HUDEP-2 (cell line): ENCODE results near the gene GALNT15.
A peak's percentile ranks its signal among the peaks of the same experiment; 100 is the strongest.

Experiments used
- DNase-seq, 76 experiments: peaks; one replicate each; lab custom pipeline; 2025; ENCODE audit not compliant: unreplicated experiment in 76 of 76; lab: John Stamatoyannopoulos, UW

The GALNT15 gene

GRCh38 chr3:16249886-16250285 lies 75.4 kb downstream of the GALNT15 start:
- DNase-seq = no peak

- DNase-seq = no peak
These were observed 77.0 kb downstream of the GALNT15 start for GRCh38 chr3:16251316-16252085.

- no peak for DNase-seq
These were observed 77.9 kb downstream of the GALNT15 start for GRCh38 chr3:16252243-16252978.

DNA sequence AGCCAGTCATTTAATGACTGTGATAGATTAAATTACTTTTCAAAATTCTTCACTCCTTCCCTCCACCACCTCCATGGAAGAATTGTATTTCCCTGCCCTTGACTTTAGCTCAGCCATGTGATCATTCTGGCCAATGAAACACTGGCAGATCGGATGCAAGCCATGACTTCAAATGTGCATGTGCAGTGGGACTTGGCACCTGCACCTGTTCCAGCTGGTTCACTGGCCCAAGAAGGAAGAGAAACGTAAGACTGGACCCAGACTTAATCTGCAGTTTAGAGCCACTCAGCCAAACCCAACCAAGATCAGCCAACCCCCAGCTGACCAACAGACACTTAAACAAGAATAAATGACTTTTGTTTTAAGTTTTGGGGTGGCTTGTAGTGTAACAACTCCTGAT lies 78.5 kb downstream of the GALNT15 start:
- no peak for DNase-seq

DNA sequence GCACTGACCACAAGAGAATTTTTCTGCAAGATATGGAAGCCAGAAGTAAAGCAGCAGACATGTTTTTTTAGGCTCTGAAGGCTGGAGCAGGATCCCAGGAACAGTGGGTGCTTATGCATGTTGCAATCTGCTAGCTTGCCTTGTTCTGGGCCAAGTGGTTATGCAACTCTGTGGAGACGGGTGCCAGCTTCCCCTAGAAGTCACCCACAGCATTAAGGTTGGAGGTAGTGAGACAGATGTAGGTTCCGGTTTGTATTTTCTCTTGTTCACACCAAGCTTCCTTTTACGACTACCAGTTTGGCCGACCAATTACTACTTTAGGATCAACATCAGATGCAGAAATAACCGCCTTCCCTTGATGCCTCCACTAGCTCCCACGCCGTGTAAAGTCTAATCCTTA lies 79.1 kb downstream of the GALNT15 start:
- DNase-seq = no peak

- no peak for DNase-seq
These were observed 80.4 kb downstream of the GALNT15 start for GRCh38 chr3:16254916-16255315.

DNA sequence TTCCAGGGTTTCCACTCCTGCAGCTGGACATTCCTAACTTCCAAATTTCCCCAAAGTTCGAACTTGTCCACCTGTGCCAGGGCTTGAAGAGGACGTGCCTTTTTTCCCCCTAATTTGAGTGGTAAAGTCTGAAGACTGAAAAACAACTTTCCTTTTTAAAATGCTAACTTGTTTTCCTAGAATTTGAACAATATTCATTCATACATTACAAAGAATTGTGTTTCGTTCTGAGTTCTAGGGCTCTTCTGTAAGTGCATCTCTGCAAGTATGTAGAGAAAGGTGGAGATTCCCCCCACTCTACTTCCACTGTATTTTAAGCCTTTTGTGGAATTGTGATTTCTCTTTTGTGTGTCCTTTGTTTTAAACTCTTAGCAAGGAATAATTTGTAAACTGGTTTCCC lies 80.8 kb downstream of the GALNT15 start:
- DNase-seq = no peak

- DNase-seq = no peak
These were observed 81.2 kb downstream of the GALNT15 start for GRCh38 chr3:16255726-16256125.

- DNase-seq = no peak
These were observed 82.8 kb downstream of the GALNT15 start for GRCh38 chr3:16257309-16257708.

DNA sequence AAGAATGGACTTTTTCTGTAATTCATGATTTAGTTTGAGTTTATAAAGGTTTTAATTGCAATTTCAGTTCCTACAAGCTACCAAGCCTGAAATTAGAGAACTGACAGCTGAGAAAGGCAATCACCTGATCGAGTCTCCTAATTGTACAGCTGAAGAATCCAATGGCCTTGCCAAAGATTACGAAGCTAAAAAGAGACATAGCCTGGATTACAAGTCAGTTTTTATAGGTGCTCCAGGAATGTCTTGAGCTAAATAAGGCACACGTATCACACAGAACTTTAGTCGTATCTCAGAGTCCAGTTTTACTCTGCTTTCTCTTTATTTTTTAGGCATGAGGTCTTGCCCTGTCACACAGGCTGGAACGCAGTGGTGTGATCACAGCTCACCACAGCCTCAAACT lies 83.7 kb downstream of the GALNT15 start:
- DNase-seq = no peak

GRCh38 chr3:16258866-16259265 lies 84.4 kb downstream of the GALNT15 start:
- no peak for DNase-seq

- no peak for DNase-seq
These were observed 85.6 kb downstream of the GALNT15 start for GRCh38 chr3:16260046-16260445.

DNA sequence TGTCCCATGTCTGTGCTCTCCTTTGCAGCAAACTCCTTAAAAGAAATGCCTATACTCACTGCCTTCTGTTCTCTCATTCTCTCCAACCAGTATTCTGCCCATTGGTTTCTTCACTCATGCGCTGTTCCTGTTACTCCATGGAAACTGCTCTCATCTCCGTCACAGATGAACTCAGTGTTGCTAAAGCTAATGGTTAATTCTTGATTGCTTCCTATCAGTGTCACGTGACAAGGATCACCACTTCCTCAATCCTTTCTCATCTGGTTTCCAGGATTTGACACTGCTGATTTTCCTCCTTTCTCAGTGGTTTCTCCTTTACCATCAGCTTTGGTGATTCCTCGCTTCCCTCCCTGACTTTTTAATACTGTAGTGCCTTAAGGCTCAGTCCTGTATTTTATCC lies 87.7 kb downstream of the GALNT15 start:
- no peak for DNase-seq

- no peak for DNase-seq
These were observed 89.8 kb downstream of the GALNT15 start for GRCh38 chr3:16264174-16264707.

GRCh38 chr3:16264708-16265454 lies 90.4 kb downstream of the GALNT15 start, which contains the start of the genes DPH3 and OXNAD1:
TSS of gene DPH3 (minus strand) at chr3:16264943. CDS start at chr3:16264876, 67 bp downstream.
TSS of gene OXNAD1 (plus strand) at chr3:16265212. CDS start at chr3:16270953, 5,741 bp downstream.
- peak; percentile 73 to 99 (median 98) for DNase-seq

DNA sequence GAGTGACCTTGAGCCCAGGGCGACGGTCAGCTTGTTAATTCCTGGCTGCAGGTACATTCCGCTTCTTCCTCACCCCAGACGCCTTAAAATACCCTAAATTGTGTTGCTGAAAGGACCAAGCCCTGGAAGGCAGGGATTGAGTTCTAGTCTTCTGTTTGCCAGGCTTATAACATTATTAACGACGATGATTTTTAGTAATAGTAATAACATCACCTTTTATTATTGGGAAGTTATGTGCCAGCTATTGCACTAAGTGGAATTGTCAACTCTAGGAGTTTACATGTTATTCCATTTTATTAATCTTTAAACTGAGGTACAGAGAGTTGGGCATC lies 90.9 kb downstream of the GALNT15 start:
- no peak for DNase-seq

GRCh38 chr3:16266714-16267113 lies 92.2 kb downstream of the GALNT15 start:
- no peak for DNase-seq

GRCh38 chr3:16270855-16271254 lies 96.4 kb downstream of the GALNT15 start:
- no peak for DNase-seq

DNA sequence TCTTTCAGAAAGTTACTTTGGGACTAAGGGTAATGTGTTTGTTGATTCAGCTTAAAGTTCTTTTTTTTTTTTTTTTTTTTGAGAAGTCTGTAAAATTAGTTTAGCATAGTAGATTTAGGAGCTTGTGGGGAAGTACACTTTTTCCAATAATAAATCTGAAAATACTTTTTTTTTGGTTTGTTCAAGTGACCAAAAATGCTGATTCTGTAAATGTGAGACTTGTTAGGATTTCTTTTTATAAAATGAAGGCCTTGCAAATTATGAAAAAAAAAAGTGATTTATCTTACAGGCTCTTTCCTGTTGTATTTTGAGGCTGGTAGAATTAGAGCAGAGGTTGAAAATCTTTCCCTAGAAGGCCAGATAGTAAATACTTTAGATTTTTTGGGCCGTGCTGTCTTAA lies 98.1 kb downstream of the GALNT15 start:
- DNase-seq = no peak

GRCh38 chr3:16273867-16274266 lies 99.4 kb downstream of the GALNT15 start:
- DNase-seq = no peak

DNA sequence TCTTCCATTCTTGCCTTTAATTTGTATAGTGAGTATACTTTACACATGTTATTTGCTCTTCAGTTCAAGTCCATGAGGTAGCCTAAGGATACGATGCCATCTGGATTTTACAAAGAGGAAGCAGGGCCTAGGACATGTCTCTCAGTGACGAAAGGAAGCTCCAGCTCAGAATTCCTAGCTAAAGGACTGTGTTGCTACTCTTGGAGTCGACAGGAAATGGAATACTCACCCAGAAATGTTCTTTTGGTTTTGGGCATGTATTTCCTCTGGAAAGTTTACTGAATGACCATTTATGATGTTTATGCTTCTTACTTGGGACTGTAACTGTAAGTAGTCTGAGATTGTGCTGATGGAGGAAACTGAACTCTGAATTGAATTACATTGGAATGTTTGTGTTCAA lies 103.0 kb downstream of the GALNT15 start:
- DNase-seq = no peak
